Measurements from ENCODE around the gene SPACA7.

Gene SPACA7

GRCh38 chr13:112376050-112376681, at the start of gene SPACA7:
Gene SPACA7 (plus strand): TSS chr13:112376355. CDS start chr13:112376386, 31 bp downstream.
- DNase-seq, result no peak

DNA sequence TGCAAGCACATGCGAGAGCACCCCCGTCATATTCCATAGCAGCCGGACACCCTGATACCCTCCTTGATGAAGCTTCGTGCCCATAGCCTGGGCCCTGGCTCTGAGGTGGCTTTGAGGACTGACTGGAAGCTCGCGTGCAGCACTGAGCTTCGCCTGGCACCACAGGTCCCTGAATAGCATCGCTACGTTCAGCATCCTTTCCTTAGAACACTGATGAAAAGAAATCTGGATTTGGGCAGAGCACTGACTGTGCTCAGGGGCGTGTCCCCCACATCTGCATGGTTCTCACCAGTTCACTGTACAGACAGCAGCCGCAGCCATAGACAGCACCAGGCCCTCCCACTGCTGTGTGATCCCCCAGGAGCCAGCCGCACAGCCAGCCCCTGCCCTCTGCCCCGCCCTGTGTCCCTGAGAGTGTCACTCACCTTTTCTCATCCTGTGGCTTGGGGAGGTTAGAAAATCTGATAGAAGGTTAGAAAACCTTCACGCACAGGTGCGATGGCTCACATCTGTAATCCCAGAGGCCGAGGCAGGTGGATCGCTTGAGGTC, 49.3 kb upstream of the SPACA7 start:
- DNase-seq, result no peak

DNA sequence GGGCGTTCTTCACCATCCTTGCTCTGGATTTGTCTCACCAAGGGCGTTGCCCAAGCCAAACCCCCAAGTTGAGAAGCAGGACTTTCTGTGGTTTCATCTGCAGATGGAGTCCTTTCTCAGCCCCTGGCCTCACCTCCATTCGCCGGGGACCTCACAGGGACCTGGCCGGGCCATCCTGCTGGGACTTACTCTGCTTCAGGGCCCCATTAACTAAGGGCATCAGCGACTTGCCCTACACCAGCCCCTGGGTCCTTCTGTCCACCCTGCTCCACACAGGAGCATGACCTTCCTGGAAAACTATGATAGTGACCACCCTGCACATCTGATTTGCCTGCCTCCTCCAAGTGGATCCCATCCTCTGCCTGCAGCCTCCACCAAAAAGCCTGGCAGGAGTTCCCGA, 47.2 kb upstream of the SPACA7 start:
- DNase-seq, result no peak

- DNase-seq, result no peak
Measured at GRCh38 chr13:112329376-112329775, 46.8 kb upstream of the SPACA7 start.

DNA sequence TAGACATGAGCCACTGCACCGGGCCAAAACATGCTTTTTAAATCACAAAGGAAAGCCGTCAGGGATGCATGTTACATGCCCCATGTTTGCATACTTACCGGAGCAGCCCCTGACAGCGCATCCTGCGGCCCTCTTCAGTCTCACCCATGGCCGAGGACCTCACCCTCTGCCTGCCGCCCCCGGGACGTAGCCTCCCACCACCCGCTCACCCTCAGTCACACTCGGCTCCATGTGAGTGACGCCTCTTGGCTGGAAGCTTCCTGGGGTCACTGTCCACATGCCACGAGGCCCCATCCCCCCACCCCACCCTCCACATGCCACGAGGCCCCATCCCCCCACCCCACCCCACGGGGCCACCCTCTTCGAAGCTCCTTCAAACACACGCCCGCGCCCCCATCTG, 46.1 kb upstream of the SPACA7 start:
- DNase-seq, result no peak

DNA sequence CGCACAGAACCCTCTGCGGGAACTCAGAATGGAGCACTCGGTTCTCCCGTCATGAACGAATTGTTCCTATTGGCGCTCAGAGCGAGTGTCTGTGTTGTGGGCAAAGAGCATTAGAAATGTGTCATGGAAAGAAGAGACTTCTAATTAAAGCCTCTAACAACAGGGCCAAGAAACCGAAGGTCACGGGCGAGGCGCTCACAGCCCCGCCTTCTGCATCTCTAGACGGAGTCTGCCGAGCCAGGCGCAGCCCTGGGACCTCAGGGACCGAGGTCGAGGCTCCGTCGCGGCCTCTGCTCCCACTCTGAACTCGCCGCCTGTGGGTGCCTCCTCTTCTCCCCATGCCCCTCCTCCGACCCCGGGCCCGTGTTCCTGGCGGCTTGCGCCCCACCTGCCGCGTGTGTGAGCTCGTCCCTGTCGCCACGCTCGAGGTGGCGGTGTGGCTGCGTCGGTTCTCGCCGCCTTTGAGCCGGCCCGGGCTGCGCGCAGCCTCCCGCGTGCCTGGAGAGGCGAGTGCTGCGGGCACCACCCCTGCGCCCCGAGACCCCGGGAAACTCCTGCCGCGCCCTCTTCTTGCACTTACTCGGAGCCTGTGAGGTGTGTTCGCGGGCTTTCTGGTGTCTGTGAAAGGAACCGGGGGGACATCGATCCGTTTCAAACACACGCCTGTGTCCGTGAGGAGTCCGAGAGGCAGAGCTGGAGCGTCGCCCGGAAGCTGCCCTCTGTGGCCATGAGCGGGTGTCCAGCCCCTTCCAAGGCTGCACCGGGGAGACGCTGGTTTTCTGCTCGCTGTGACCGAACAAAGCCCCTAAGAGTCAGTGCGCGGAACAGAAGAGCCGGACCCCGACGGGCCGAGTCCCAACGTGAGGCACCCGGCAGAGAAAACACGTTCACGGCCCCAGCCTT, 45.4 kb upstream of the SPACA7 start:
- DNase-seq, result no peak

- no peak for DNase-seq
Measured at GRCh38 chr13:112331675-112332074, 44.5 kb upstream of the SPACA7 start.

DNA sequence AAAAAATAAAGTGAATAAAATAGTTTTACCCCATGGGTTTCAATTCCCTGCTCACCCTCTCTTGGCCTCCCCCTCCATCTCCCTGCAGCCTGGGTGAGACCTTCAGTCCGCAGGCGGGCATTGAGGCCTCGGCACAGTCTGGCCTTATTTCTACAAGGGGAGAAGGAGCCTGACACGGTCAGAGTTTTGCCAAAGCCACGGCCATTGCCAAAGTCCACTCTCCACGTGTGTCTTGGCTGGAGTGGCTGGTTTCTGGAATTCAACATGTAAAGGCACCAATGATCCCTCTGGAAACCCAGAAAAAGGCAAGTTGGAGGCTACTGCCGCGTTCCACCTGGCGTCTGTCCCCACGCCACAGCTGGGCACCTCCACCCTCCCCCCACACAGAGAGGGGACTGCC, 43.4 kb upstream of the SPACA7 start:
- no peak for DNase-seq

- DNase-seq, result no peak
Measured at GRCh38 chr13:112333756-112334543, 42.2 kb upstream of the SPACA7 start.

DNA sequence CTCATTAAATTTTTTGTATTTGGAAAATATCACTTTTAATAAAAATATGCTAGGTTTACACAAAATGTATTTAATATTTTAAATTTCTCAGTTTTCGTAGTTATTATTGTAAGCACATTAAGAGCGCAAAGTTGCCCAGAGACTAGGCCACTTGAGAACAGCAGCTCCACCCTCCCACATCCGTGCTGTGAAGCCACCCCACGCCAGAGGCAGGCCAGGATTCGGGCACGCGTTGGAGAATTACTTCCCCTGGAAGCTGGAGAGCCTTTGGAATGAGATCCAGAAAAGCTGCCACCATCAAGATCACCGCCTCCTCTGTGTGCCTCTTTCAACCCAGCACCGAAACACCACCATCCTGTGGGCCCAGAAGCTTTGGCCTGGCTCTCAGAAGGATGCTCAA, 41.0 kb upstream of the SPACA7 start:
- no peak for DNase-seq

GRCh38 chr13:112341446-112341845, 34.7 kb upstream of the SPACA7 start:
- no peak for DNase-seq

DNA sequence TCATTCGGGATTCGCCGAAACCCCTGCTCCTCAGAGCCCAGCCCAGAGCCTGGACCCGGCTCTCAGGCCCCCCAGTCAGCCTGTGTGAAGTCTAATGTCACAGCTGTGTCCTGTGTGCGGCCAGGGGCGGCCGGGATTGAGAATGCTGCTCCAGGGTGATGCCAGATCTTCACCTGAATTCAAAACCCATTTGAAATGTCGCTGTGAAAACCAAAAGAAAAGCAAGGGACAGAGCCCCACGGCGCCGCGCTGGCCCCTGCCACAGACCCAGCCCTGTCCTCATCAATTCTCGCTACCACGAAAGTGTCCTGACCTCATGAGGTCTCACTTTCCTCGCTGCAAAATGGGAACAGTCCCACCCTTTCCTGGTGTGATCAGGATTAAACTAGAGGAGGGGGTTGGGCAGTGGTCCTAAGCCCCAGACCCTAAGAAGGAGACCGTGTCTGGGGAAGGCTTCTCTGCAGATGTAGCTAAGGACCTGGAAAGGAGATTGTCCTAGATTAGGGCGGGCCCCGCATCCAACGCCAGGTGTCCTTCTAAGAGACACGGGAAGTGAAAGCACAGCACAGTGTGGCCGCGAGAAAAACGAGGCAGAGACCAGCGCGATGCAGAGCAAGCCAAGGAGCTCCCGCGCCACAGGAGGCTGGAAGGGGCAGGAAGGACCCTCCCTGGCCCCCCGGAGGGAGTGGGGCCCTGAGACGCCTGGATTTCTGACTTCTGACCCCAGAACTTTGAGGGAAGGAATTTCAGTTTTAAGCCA, 34.0 kb upstream of the SPACA7 start:
- no peak for DNase-seq

GRCh38 chr13:112342841-112343361, 33.3 kb upstream of the SPACA7 start:
- DNase-seq, result no peak

DNA sequence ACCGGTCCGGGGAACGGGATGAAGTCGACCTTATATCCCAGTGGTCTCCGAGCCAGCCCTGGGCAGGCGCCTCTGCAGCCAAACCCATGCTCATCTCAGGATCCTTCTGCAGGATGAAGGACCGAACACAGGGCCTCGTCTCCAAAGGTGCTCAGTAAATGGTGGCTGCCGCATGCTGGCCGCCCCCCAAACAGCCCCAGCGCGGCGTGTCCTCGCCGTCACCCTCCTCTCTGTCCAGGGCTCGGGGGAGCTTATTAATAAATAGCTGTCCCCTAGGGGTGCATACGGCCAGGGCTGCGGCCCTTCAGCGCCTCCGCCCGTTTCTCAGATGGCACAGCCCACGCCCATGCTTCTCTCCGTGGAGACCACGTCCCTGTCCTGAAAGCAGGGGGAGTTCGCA, 32.6 kb upstream of the SPACA7 start:
- DNase-seq, result no peak

- DNase-seq, result no peak
Measured at GRCh38 chr13:112345826-112346172, 30.4 kb upstream of the SPACA7 start.

GRCh38 chr13:112346173-112346898, 29.8 kb upstream of the SPACA7 start:
- DNase-seq, result no peak

DNA sequence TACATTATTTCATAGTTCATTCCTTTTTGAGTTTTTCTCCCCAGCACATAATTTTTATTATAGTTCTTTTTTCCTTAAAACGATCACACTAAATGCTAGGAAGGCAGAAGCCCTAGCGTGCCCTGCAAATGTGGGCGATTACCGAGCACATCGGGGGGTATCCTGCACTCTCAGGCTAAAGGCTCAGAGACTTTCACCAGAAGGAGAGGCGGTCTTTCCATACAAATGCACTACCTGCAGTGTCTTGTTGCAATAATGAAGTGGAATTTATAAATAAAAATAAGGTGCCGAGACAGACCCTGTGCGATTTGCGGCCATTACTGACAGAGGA, 29.3 kb upstream of the SPACA7 start:
- no peak for DNase-seq

DNA sequence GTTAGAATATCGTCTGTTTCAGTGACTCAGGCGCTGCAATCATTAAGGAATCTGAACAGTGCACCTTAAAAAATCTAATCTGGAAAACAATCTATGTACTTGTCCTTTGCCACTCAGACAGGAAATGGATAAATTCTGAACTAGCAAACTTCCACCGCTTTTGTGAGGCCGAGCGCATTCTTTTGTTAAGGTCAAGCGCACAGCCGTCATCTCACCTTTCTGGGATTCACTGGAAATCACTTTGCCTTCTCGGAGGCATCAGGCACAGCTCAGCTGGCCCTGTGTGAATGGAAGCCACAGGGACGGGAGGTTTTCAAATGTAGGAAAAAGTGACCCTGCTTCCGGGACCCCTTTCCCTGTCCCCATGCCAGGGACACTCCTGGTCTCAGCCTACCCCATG, 28.2 kb upstream of the SPACA7 start:
- DNase-seq, result no peak

DNA sequence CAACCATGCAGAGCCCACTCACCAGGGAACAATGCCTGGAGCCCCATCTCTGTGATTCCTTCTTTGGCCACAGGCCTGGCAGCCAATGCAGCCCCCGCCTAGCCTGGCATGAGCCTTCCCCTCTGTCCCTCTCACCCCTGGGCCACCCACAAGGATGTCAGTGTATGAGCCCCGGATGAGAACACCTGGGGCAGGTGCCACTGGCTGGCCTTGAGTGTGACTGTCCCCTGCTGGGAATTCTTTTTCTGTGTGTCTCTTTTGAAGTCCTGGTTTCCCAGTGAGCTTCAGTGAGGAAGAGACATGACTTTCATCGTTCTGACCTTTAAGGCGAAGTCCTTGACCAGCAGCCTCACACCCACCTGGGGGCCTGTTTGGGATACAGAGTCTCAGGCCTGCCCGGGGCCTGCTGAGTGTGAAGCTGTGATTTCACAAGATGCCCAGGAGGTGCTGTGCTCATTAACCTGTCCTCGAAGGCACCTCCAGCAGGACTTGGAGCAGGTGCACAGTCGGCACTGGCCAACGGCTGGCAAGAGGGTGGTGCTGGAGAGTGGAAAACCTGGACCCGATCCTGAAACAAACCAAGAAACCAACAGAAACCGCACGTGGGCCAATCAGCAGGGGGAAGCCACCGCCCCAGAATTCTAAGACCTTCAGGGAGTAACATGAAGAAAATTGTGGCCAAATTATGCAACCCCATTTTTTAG, 27.4 kb upstream of the SPACA7 start:
- DNase-seq, result no peak

- DNase-seq, result no peak
Measured at GRCh38 chr13:112349681-112350080, 26.5 kb upstream of the SPACA7 start.

GRCh38 chr13:112350300-112350699, 25.9 kb upstream of the SPACA7 start:
- no peak for DNase-seq

Data from activated effector memory CD4-positive, alpha-beta T cell treated with Interleukin-2 at 50 U/mL for 16 hours (primary cell).